Prostate gland (tissue), 2 donors: ENCODE measurements around the gene ZC3H18. TPM values are rescaled to one million over a fixed set of nuclear protein-coding genes. Genes with fewer than 3 reads are reported as not detected.

Source experiments
- DNase-seq: peaks from one replicate; pipeline ENCODE4 v3.0.0-alpha.2; 2019; ENCODE audit warnings: low spot score
- H3K27ac ChIP-seq, 2 donors: fragments of 200-600 bp; sonication (generic); 2 replicates each; pipeline ENCODE4 v1.5.1; 2017 to 2019
- H3K27me3 ChIP-seq: fragments of 200-600 bp; sonication (generic); replicated peaks from 2 replicates; pipeline ENCODE4 v1.5.1; 2019; ENCODE audit not compliant: insufficient read depth
- H3K36me3 ChIP-seq, 2 donors: fragments of 200-600 bp; sonication (generic); 1 replicate in 1 of 2; 2 replicates in 1 of 2; pipeline versions ENCODE4 v1.5.1 to v1.8.1; 2017 to 2019
- H3K4me1 ChIP-seq: fragments of 200-600 bp; sonication (generic); replicated peaks from 2 replicates; pipeline ENCODE4 v1.5.1; 2019
- H3K4me3 ChIP-seq, 2 donors: fragments of 200-600 bp; sonication (generic); 2 replicates each; pipeline ENCODE4 v1.5.1; 2017 to 2019
- H3K9me3 ChIP-seq: fragments of 200-600 bp; sonication (generic); 2 replicates; pipeline ENCODE4 v1.5.1; 2017
- POLR2A ChIP-seq: fragments of 450-650 bp; IDR thresholded peaks from one replicate; pipeline ENCODE4 v1.6.1; 2016; ENCODE audit warnings: antibody characterized with exemption, mild to moderate bottlenecking
- POLR2AphosphoS5 ChIP-seq: sonication (generic); formaldehyde crosslinking; IDR thresholded peaks from one replicate; pipeline ENCODE4 v1.6.1; 2017; ENCODE audit warnings: antibody characterized with exemption
- WGBS: methylation state at CpG from one replicate; pipeline ENCODE4 v1.1.5; 2018; 5-methylcytosine and 5-hydroxymethylcytosine counted together
- intact Hi-C: fragments of 100-400 bp; cut with DNase I; formaldehyde crosslinking; loops from one replicate; pipeline ENCODE4 v1.14.2; 2022
- total RNA-seq, 2 donors: library from RNA; depleted of rRNA; stranded (reverse); fragments of >200 nt; gene quantifications; one replicate each; pipeline ENCODE4 v1.1.0, GENCODE V29; 2016
- TF ChIP-seq, protein P1 (sequence below), 4 experiments: fragments of 200-600 bp in 2 of 4; fragments of 450-650 bp in 2 of 4; sonication (generic) in 2 of 4; IDR thresholded peaks; 1 replicate in 3 of 4; 2 replicates in 1 of 4; pipeline ENCODE4 v1.5.1; 2016 to 2019; ENCODE audit warnings: antibody characterized with exemption in 4 of 4, mild to moderate bottlenecking in 2 of 4, moderate library complexity in 2 of 4

ZC3H18 gene
- total RNA-seq, 2 donors from 2014 or later = 26.7 to 50.7 TPM

DNA sequence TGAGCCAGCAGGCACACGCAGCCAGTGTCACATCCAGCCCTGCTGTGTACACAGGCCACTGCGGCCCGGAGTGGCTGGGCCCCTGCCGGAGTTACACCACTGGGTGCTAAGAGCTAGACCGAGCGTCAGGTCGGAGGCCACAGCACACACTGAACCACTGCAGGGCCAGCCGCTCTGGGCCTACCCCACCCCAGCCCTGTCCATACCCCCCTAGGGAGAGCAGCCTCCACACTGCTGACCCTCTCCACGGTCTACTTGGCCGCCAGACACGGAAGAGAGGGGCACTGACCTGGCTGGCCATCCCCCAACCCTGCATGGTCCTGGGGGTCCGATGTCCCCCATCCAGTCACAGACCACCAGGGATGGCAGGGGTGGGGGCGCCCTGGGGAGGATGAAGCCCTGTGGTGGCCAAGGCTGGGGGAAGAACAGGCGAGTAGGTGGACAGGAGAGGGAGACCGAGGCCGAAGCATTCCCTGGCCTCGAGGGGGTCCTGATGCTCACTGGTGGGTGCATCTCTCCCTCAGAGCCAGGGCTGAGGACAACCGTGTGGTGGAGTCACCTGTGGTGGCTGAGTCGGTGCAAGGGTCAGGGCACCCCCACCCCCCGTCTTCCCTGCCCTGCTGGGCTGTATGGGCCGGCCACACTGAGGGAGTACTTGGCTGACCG, 34.9 kb upstream of the ZC3H18 start:
- no peaks in the 10 kb centered on the region for H3K9me3 ChIP-seq
- TF ChIP-seq, protein P1, sequence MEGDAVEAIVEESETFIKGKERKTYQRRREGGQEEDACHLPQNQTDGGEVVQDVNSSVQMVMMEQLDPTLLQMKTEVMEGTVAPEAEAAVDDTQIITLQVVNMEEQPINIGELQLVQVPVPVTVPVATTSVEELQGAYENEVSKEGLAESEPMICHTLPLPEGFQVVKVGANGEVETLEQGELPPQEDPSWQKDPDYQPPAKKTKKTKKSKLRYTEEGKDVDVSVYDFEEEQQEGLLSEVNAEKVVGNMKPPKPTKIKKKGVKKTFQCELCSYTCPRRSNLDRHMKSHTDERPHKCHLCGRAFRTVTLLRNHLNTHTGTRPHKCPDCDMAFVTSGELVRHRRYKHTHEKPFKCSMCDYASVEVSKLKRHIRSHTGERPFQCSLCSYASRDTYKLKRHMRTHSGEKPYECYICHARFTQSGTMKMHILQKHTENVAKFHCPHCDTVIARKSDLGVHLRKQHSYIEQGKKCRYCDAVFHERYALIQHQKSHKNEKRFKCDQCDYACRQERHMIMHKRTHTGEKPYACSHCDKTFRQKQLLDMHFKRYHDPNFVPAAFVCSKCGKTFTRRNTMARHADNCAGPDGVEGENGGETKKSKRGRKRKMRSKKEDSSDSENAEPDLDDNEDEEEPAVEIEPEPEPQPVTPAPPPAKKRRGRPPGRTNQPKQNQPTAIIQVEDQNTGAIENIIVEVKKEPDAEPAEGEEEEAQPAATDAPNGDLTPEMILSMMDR (IDR thresholded peaks at IDR 0.05) = no peak
- TF ChIP-seq POLR2A (no peak), POLR2AphosphoS5 (no peak)
- H3K27ac ChIP-seq = no peak overlapping the region
- peak overlapping the region; percentile 60 to 75 for H3K4me3 ChIP-seq
- intact Hi-C loops = loop anchor here (10.0 kb wide), 1 partner anchor 581 kb away; the partner anchor contains the start of gene BANP
- DNase-seq = no peak
- peaks cover 4% of the 10 kb centered on the region for H3K4me1 ChIP-seq
- H3K27me3 ChIP-seq = peaks cover 7% of the 10 kb centered on the region
- no peaks in the 10 kb centered on the region for H3K36me3 ChIP-seq
- 81% methylated on average over 22 of the region's 22 CpGs for WGBS

DNA sequence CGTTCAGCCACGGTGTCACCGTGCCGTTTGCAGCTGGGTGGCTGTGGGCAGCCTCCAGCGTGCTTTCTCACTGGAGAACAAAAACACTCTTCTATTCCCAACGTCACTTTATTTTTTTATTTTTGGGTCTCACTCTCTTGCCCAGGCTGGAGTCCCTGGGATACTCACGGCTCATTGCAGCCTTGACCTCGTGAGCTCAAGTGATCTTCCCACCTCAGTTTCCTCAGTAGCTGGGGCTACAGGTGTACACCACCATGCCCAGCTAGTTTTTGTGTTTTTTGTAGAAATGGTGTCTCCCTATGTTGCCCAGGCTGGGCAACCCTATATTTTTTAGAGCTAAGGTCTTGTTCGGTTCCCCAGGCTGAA, 34.4 kb upstream of the ZC3H18 start:
- no peak for DNase-seq
- Histone ChIP-seq H3K9me3 (no peaks in the 10 kb centered on the region), H3K27me3 (peaks cover 7% of the 10 kb centered on the region), H3K36me3 (no peaks in the 10 kb centered on the region), H3K4me1 (peaks cover 4% of the 10 kb centered on the region), H3K4me3 (no peak overlapping the region), H3K27ac (no peak overlapping the region)
- no peak for TF ChIP-seq POLR2AphosphoS5
- TF ChIP-seq, protein P1 (IDR thresholded peaks at IDR 0.05) = no peak
- no peak for TF ChIP-seq POLR2A
- WGBS = 90% methylated on average over 9 of the region's 9 CpGs
- intact Hi-C loops = loop anchor here (10.0 kb wide), 1 partner anchor 581 kb away; the partner anchor contains the start of gene BANP

DNA sequence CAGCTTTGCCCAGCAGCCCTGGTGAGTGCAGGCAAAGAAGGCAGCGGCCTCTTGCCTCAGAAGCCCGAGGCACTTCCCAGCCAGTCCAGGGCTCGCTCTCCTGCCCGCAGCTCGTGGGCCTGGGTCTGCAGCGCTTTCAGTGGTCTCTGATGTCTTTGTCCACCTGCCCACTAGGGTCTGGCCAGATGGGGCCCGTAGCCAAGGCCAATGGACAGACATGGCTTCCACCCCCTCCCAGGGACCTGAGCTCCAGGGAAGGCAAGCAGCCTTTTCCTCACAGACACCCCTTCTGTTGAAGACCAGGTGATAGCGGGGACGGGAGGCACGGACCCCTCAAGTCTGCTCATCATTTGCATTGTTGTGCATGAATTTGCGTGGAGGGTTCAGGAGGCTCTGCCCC, 33.7 kb upstream of the ZC3H18 start:
- intact Hi-C loops = loop anchor here (10.0 kb wide), 1 partner anchor 582 kb away; the partner anchor contains the start of gene BANP
- Histone ChIP-seq H3K9me3 (no peaks in the 10 kb centered on the region), H3K27ac (no peak overlapping the region), H3K4me3 (no peak overlapping the region), H3K36me3 (no peaks in the 10 kb centered on the region), H3K27me3 (peaks cover 7% of the 10 kb centered on the region), H3K4me1 (peaks cover 4% of the 10 kb centered on the region)
- 94% methylated on average over 11 of the region's 11 CpGs for WGBS
- no peak for TF ChIP-seq POLR2AphosphoS5
- no peak for DNase-seq

DNA sequence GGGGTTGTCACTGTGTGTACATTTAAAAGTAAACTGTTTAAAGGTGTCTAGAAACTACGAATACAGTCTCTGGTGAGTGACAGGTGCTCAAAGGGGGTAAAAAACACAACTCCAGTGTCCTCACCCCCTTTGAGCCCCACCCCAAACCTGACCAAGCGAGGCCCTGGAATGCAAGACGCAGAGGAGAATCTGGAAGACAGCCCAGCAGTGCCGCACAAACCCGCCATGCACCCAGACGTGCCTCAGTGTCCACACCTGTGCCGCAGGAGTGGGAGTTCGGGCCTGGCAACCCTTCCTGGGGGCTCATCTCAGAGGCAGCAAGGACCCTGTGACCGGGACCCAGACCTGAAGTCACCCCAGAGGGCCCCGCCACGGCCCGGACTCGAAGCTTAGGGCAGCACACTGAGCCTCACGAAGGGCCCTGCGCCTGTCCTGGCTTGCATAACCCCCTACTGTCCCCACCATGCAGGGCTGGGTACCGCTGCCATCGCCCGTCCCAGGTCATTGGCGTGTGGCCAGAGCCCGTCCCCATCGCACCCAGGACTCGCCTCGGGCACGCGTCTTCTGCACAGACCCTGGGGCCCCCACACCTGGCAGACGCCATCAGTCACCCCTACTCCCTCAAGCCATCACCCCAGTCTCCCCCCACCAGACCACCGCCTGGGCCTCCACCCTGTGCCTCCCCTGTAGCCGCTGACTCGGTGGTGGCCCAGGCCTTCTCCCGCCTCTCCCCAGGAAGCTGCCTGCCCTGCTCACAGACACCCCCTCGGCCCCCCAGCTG, 33.0 kb upstream of the ZC3H18 start:
- intact Hi-C loops = loop anchor here (10.0 kb wide), 1 partner anchor 582 kb away; the partner anchor contains the start of gene BANP
- Histone ChIP-seq H3K4me1 (peaks cover 4% of the 10 kb centered on the region), H3K27me3 (peaks cover 7% of the 10 kb centered on the region), H3K27ac (no peak overlapping the region), H3K4me3 (no peak overlapping the region), H3K9me3 (no peaks in the 10 kb centered on the region), H3K36me3 (no peaks in the 10 kb centered on the region)
- no peak for DNase-seq
- 46% methylated on average over 31 of the region's 31 CpGs for WGBS
- TF ChIP-seq POLR2A (no peak), POLR2AphosphoS5 (no peak)
- TF ChIP-seq, protein P1 (IDR thresholded peaks at IDR 0.05) = no peak

DNA sequence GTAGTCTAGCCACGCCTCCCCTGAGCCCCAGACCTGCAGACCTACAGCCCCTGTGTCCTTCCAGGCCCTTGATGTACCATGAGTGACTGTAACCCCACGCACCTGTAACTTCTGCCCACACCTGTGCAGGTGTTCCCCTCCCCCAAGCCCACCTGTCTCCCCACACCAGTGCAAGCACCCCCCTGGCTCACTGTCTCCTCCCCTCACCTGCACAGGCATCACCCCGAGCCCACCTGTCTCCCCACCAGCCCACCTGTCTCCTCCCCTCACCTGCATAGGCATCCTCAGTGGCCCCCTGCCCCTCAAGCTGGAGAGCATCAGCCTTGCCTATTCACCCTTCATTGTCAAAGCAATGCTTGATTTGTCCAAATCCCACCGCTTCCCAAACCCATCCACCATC, 32.3 kb upstream of the ZC3H18 start:
- Histone ChIP-seq H3K27me3 (peaks cover 7% of the 10 kb centered on the region), H3K4me3 (no peak overlapping the region), H3K9me3 (no peaks in the 10 kb centered on the region), H3K4me1 (peaks cover 4% of the 10 kb centered on the region), H3K36me3 (no peaks in the 10 kb centered on the region), H3K27ac (no peak overlapping the region)
- TF ChIP-seq, protein P1 (IDR thresholded peaks at IDR 0.05) = no peak
- TF ChIP-seq POLR2AphosphoS5 (no peak), POLR2A (no peak)
- no peak for DNase-seq
- intact Hi-C loops = loop anchor here (10.0 kb wide), 1 partner anchor 583 kb away; the partner anchor contains the start of gene BANP
- 76% methylated on average over 4 of the region's 4 CpGs for whole genome bisulfite sequencing
